NCI-H2196 treated with DMSO at 0.1 percent for 48 hours (cell line): ENCODE measurements around the gene MMS19.
A peak's percentile ranks its signal among the peaks of the same experiment; 100 is the strongest.
"Not testable (repeated sequence)": the region's sequence is repeated elsewhere in the genome, so short reads cannot be mapped to it uniquely, and the experiment has no call there.

Experiments used
- DNase-seq: peaks from one replicate; lab custom pipeline; 2025; ENCODE audit not compliant: unreplicated experiment; lab: John Stamatoyannopoulos, UW

Gene MMS19

DNA sequence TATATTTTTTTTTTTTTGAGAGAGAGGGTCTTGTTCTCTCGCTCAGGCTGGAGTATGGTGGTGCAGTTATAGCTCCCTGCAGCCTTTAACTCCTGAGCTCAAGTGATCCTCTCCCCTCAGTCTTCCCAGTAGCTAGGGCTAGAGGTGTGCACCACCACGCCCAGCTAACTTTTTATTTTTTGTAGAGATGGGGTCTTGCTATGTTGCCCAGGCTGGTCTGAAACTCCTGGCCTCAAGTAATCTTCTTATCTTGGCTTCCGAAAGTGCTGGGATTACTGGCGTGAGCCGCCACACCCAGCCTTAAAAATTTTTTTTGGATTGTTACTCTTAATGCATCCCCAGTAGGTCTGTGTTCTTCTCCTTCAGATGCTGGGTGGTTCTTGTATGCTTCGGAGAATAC lies 4.7 kb upstream of the MMS19 start:
- no peak for DNase-seq

DNA sequence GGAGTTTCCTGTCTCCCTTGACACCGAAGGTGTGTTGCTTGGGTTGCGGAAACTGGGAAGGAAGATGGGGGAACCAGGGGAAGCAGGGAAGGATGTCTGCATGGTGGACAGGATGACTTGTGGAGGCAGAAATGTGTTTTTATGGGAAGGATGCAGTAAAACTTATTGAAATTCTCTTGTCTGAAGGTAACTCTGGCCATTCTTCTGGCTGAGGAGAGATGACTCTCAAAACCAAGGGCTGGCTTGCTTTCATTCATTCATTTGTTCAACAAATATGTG lies 2.0 kb upstream of the MMS19 start:
- no peak for DNase-seq

GRCh38 chr10:97499561-97500296 lies 1.5 kb upstream of the MMS19 start:
- DNase-seq = no peak

DNA sequence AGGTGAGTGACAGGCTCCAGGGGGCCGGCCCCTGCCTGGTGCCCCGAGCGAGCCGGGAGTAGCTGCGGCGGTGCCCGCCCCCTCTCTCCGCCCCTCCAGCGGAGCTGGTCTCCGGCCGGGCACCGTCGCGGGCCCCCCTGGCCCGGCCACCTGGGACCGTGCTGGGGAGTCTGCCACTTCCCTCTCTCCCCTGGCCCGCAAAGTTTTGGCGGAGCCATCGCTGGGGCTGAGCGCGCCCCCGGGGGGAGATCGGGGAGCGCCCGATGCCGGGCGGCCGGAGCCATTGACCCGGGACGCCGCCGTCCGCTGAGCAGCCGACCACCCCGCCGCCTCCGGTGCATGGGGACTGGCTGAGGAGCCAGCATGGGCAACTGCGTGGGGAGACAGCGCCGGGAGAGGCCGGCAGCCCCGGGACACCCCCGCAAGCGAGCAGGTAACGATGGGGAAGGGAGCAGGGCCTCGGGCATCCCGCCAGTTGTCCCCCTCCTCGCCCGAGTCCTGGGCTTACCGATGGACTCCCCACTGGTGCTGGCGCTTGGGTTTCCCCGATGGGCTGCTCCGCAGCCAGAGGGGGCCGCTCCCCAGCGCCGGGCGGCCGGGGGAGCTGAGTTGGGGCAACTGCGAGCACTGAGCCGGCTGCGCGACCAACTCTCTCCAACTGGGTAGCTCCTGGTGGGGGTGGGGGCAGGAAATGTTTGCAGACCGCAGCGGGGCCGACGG lies 779 bp upstream of the MMS19 start, which contains the start of gene UBTD1:
Gene UBTD1, plus strand, starts transcription at position 84 of the 720 bp plus-strand sequence. Its CDS starts 280 bp downstream, at position 364.
- DNase-seq = no peak

- peak; percentile 10 for DNase-seq
Measured at GRCh38 chr10:97497572-97498075, 598 bp downstream of the MMS19 start.

DNA sequence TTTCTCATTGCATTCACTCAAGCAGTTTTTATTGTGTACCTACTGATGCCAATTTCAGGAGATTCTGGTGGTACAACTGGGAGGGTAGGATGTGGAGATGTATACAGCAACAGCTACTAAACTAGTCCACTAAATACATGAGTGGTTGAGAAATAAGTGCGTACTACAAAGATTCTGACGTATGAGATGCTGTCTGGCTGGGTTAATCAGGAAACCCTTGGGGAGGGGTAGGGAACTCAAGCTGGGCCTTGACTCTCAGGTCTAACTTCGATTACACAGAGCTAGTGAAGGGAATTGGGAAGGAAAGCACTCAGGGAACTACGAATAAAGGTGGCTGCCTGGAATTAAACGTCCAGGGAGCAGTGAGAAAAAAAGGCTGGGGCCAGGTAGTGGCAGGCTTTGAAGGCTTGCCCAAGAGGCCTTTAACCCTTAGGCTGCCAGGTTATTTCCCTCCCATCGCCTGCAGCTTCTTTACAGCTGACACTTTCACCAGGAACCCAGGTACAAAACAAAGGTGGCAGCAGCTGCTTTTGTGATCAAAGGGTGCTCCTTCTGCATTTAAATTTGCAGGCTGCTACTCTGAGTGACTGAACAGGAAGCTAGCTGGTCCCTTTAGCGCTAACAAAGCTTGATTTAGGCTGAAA lies 3.2 kb downstream of the MMS19 start:
- no peak for DNase-seq

GRCh38 chr10:97494151-97494550 lies 4.1 kb downstream of the MMS19 start:
- DNase-seq = no peak

- no peak for DNase-seq
Measured at GRCh38 chr10:97490592-97490991, 7.6 kb downstream of the MMS19 start.

- no peak for DNase-seq
Measured at GRCh38 chr10:97485647-97486281, 12.5 kb downstream of the MMS19 start.

DNA sequence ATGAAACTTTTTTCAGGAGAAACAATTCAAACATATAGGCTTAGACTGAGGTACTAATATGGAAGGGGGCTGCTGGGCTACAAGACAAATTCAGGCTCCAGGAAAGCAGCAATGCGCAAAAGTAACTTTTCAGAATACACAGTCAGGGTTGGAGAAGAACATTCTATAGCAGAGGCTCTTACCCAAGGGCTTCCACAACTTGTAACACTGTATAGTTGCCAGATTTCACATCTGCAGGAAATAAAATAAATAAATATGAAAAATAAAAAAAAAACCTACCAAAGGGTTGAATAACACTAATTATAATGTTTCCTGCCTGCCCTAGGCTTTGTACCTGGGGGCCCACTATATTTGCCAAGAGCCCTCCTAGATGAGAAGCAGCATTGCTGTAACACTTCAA lies 14.3 kb downstream of the MMS19 start:
- no peak for DNase-seq

GRCh38 chr10:97483506-97483905 lies 14.7 kb downstream of the MMS19 start:
- DNase-seq = no peak

DNA sequence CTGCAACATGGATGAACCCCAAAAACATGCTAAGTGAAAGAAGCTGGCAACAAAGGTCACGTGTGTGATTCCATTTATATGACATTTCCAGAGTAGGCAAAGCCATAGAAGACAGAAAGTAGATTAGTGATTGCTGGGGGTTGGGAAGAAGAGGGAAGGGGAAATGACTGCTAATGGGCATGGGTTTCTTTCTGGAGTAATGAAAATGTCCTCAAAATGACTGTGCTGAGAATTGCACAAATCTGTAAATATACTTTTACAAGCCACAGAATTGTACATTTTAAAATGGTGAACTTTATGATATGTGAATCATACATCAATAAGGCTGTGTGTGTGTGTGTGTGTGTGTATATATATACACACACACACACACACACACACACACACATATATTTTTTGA lies 15.8 kb downstream of the MMS19 start:
- no peak for DNase-seq

DNA sequence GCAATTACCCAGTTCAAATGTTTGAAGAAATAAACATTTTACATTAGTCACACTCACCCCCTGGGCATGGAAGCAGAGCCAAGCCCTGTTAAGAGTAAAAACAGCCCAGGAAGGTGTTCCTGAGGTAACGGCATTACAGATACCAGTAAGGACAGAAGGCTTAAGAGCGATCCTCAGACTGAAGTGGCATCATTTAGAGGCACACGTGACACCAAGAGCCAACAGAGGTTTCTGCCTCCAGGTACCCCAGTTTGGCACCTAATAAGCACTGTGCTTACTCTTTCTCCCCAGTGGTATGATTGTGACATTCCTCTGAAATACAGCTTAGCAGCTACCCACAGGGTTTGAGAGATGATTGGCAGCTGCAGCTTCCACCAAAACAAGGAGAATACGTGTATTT lies 17.2 kb downstream of the MMS19 start:
- DNase-seq = no peak

DNA sequence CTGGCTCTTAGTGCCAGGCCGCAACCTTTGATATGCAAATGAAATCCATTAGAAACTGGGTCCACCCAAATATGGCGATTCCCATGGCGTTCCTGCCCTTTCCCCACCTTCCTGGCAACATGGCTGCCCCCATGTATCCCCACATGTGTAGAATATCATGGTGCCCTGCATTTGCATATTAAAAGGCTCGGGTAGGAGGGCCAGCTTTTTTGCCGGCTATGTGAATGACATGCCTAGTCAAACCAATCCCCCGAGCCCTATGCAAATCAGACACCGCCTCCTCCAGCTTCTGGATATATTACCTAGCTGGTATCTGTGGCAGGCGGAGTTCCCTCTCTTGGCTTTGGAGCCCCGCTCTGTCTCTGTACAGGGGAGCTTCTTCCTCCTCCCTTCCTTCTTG lies 18.3 kb downstream of the MMS19 start:
- no peak for DNase-seq

- DNase-seq = not testable (repeated sequence)
Measured at GRCh38 chr10:97479410-97479809, 18.8 kb downstream of the MMS19 start.

DNA sequence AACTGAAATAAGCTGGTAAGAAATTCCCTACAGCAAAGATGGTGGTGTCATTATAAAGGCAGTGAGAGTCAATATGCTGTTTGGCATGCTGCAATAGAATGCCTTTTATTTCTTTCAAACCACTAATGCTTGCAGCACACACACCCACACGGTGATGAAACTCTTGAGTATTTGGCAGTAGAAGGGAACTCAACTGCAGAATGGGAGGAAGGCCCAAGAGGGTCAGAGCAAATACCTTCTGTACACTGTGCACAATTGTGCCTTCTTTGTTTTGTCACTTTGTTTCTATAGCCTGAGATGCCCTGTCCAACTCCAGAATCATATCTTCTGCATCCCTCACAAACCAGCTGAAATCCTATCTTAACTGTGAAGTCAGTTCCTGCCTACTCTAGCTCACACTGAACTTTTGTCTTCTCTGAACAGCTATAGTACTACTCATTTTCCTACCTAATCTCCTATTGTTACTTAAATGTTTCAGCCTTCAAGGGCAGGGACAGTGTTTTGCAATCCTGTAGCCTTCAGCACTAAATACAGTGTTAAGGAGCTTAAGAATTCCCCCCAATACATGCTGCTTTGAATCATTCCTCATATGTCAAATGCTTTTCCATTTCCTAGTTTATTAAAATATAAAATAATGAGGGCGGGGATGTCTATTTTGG lies 22.2 kb downstream of the MMS19 start:
- DNase-seq = no peak

DNA sequence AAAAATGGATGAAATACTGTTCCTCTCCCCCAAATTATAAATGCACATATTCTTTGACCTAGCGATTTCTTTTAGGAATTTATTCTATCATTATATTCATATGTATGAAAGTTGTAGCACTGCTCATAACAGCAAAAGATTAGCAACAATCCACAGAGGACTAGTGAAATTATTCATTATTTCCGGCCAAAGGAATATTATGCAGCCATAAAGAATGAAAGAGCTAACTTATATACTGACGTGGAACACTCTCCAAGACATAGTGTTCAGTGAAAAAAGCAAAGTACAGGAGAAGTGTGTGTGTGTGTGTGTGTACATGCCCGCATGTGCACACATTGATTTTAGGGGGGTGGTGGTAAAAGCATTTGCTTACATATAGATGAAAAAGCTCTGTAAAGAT lies 23.3 kb downstream of the MMS19 start:
- no peak for DNase-seq

DNA sequence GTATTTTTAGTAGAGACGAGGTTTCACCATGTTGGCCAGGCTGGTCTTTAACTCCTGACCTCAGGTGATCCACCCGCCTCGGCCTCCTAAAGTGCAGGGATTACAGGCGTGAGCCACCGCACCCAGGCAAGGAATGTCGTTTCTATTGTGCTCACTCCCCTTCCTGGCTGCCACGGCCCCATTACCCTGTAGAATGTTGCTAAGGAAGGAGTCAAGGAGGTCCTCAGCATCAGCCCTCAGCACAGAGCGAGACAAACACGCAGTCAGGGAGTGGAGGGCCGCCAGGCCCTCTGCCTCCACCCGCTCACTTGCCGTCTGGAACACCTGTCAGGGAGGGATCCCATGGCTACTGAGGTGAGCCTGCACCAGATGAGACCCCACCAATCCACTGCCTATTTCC lies 29.4 kb downstream of the MMS19 start:
- not testable (repeated sequence) for DNase-seq

DNA sequence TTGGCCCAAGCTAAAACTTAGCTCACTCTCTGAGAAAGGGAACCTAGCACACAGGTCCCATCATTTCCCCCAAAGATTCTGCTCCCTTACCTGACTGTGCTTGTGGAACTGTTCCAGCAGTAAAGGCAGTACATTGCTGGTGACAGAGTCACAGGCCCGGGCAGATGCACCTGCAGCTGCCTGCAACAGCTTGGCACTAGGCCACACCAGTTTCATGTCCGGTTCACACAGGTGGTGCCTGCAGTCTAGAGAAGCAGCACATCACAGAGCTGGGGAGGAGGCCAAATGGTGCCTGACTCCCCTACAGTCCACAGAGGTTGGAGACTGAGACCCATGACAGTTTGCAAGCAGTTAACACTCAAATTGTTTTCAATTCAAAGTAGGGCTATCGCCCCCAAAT lies 30.1 kb downstream of the MMS19 start:
- peak; percentile 34 for DNase-seq

DNA sequence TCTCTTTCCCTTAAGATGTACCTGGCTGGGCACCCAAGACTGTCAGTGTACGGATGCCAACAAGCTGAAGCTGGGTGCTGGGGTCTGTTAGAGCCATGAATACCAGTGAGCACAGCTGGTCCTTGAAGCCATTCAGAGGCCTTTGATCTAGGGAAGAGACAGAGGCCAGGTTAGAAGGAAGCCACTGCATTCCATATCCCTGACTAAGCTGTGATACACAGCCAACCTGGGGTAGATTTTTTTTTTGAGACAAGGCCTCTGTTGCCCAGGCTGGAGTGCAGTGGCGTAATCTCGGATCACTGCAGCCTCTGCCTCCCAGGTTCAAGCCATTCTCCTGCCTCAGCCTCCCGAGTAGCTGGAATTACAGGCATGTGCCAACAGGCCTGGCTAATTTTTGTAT lies 31.5 kb downstream of the MMS19 start:
- DNase-seq = no peak

GRCh38 chr10:97465982-97466381 lies 32.2 kb downstream of the MMS19 start:
- DNase-seq = no peak
